Tibial artery (tissue), 4 donors: ENCODE measurements around the gene CEP104.

ENCODE experiments used
- DNase-seq, 2 donors: peaks; one replicate each; pipeline ENCODE4 v3.0.0-alpha.2; 2019
- H3K27ac ChIP-seq, 2 donors: fragments of 200-600 bp; sonication (generic) in 1 of 2; 1 replicate in 1 of 2; 2 replicates in 1 of 2; pipeline ENCODE4 v1.5.1; 2018 to 2019; ENCODE audit warnings: mild to moderate bottlenecking in 1 of 2
- H3K27me3 ChIP-seq, 2 donors: fragments of 200-600 bp; sonication (generic) in 1 of 2; one replicate each; pipeline versions ENCODE4 v1.5.1 to v1.6.0; 2016 to 2019
- H3K36me3 ChIP-seq, 3 donors: fragments of 200-600 bp; sonication (generic) in 2 of 3; one replicate each; pipeline ENCODE4 v1.5.1; 2016 to 2019; ENCODE audit warnings: mild to moderate bottlenecking in 2 of 3
- H3K4me1 ChIP-seq, 4 donors: fragments of 200-600 bp; sonication (generic) in 2 of 4; 1 replicate in 3 of 4; 2 replicates in 1 of 4; pipeline ENCODE4 v1.5.1; 2016 to 2019
- H3K4me3 ChIP-seq, 2 donors: fragments of 200-600 bp; sonication (generic) in 1 of 2; 1 replicate in 1 of 2; 2 replicates in 1 of 2; pipeline ENCODE4 v1.5.1; 2018 to 2019; ENCODE audit warnings: mild to moderate bottlenecking in 2 of 2
- H3K9me3 ChIP-seq, 3 donors: fragments of 200-600 bp; sonication (generic) in 1 of 3; one replicate each; pipeline ENCODE4 v1.5.1; 2016 to 2019
- intact Hi-C: fragments of 100-400 bp; cut with DNase I; formaldehyde crosslinking; loops from one replicate; pipeline ENCODE4 v1.15.0; 2023; ENCODE audit warnings: low total_unique reads
- TF ChIP-seq, protein P1 (sequence below), 2 experiments: fragments of 200-600 bp in 1 of 2; fragments of 450-650 bp in 1 of 2; IDR thresholded peaks; one replicate each; pipeline ENCODE4 v1.5.1; 2017 to 2019; ENCODE audit warnings: antibody characterized with exemption in 2 of 2, mild to moderate bottlenecking in 1 of 2, moderate library complexity in 1 of 2

Gene CEP104

DNA sequence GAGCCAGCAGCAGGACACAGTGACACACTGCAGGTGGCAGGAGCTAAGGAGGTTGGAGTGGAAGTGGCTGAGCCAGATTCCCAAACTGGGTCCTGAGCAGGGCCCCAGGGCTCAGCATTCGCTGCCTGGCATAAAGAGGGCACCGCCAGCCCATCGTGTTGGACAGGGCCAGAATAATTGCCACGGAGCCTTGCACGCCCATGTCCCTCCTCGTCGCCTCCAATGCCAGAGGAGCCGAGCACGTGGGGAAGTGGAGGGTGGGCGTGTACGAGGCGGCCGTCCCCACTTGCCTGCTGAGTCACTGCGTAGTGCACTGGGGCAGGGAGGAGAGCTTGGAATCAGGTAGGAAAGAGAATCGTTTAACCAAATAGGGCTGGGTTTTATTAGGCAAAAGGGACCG lies 34.6 kb downstream of the CEP104 start:
- H3K27me3 ChIP-seq = no peaks in the 10 kb centered on the region
- no peak overlapping the region for H3K27ac ChIP-seq
- TF ChIP-seq, protein P1, sequence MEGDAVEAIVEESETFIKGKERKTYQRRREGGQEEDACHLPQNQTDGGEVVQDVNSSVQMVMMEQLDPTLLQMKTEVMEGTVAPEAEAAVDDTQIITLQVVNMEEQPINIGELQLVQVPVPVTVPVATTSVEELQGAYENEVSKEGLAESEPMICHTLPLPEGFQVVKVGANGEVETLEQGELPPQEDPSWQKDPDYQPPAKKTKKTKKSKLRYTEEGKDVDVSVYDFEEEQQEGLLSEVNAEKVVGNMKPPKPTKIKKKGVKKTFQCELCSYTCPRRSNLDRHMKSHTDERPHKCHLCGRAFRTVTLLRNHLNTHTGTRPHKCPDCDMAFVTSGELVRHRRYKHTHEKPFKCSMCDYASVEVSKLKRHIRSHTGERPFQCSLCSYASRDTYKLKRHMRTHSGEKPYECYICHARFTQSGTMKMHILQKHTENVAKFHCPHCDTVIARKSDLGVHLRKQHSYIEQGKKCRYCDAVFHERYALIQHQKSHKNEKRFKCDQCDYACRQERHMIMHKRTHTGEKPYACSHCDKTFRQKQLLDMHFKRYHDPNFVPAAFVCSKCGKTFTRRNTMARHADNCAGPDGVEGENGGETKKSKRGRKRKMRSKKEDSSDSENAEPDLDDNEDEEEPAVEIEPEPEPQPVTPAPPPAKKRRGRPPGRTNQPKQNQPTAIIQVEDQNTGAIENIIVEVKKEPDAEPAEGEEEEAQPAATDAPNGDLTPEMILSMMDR (IDR thresholded peaks at IDR 0.05) = no peak
- H3K4me1 ChIP-seq = no peaks in the 10 kb centered on the region
- no peak overlapping the region for H3K4me3 ChIP-seq
- H3K9me3 ChIP-seq = no peaks in the 10 kb centered on the region
- intact Hi-C loops = no loop called here
- H3K36me3 ChIP-seq = peaks cover 58 to 100% (median 82%) of the 10 kb centered on the region in 3 donors
- peak in 1 of 2 donors; percentile 50 for DNase-seq

DNA sequence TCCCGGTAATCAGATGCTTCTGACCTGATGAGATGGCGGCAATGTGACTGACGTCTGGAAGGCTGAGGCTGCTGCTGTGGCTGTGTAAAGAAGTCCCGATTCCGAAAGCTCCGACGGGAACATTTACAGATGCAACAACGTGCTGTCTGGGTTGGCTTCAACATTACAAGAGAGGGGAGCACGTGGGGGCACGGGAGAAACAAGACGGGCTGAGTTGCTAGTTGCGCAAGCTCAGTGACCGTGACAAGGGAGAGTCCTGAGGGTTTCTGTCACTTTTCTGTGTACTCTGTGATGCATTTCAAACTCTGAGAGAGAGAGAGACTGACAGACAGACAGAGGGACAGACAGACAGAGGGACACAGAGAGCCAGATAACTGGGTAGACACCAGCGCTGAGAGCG lies 35.1 kb downstream of the CEP104 start:
- H3K36me3 ChIP-seq = peaks cover 53 to 98% (median 78%) of the 10 kb centered on the region in 3 donors
- intact Hi-C loops = no loop called here

DNA sequence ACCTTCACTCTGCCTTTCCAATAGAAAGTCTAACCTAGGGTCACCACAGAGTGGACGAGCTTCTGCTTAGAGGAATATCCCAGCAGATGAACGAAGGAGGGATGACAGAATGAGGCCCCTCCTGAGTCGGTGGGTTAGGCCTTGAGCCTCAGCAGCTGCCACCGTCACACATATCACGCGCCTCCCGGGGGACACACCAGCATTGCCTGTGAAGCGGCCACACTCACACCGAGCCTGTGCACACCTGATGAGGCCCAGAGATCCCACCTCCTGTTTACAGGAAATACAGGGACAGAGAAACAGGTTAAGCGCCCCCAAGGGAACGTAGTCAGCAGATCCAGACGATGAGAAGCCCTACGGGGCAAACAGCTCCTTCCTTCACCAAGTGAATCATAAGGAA lies 35.6 kb downstream of the CEP104 start:
- DNase-seq = peak in 1 of 2 donors; percentile 41
- Histone ChIP-seq H3K27me3 (no peaks in the 10 kb centered on the region), H3K36me3 (peaks cover 49 to 97% (median 75%) of the 10 kb centered on the region in 3 donors), H3K9me3 (no peaks in the 10 kb centered on the region), H3K4me3 (no peak overlapping the region), H3K4me1 (no peaks in the 10 kb centered on the region), H3K27ac (no peak overlapping the region)
- TF ChIP-seq, protein P1 (IDR thresholded peaks at IDR 0.05) = no peak
- intact Hi-C loops = no loop called here

More for the DNA sequence above, 35.1 kb downstream of the CEP104 start:
- Histone ChIP-seq H3K4me3 (no peak overlapping the region), H3K9me3 (no peaks in the 10 kb centered on the region), H3K4me1 (no peaks in the 10 kb centered on the region), H3K27ac (no peak overlapping the region), H3K27me3 (no peaks in the 10 kb centered on the region)
- TF ChIP-seq, protein P1 (IDR thresholded peaks at IDR 0.05) = no peak
- DNase-seq = peak in 1 of 2 donors; percentile 38

DNA sequence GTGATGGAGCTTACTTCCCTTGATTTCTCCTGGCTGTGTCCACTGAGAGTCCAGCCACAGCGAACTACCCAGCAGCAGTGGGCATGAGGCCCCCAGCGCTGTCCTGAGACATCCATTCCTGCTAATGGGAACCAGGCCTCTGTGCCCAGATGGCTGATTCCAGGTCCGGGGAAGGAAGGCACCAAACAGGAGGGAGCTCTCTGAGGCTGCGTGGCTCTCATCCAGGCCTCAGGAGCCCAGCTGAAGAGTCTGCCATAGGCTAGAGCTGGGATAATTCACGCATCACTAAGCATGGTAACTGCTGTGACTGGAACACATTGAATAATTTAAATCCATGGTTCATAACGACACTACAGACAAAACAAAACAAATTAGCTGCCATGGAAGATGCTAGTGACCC lies 36.0 kb downstream of the CEP104 start:
- intact Hi-C loops = no loop called here
- Histone ChIP-seq H3K4me3 (no peak overlapping the region), H3K4me1 (no peaks in the 10 kb centered on the region), H3K36me3 (peaks cover 47 to 97% (median 75%) of the 10 kb centered on the region in 3 donors), H3K27ac (no peak overlapping the region), H3K27me3 (no peaks in the 10 kb centered on the region), H3K9me3 (no peaks in the 10 kb centered on the region)
- TF ChIP-seq, protein P1 (IDR thresholded peaks at IDR 0.05) = no peak
- peak in 1 of 2 donors; percentile 44 for DNase-seq

DNA sequence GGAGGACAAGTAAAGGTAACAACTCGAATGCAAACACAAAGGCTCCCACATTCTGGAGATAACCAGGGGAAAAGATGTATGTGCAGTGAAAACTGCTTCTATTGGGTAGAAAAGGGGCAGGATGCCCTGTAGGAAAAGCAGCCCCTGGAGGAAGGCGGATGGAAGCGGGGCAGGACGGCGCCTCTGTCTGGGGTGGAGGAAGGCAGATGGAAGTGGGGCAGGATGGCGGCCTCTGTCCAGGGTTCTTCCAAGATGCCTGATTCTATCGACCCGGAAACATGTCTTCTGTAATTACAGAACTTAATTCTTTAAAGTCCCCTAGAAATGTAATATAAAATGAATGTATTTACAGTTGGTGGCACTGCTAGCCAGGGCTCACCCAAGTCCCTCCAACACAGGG lies 36.7 kb downstream of the CEP104 start:
- no peaks in the 10 kb centered on the region for H3K27me3 ChIP-seq
- intact Hi-C loops = no loop called here
- H3K4me1 ChIP-seq = no peaks in the 10 kb centered on the region
- H3K9me3 ChIP-seq = no peaks in the 10 kb centered on the region
- peak in 1 of 2 donors; percentile 3 for DNase-seq
- H3K36me3 ChIP-seq = peaks cover 49 to 97% (median 75%) of the 10 kb centered on the region in 3 donors
- TF ChIP-seq, protein P1 (IDR thresholded peaks at IDR 0.05) = no peak
- H3K4me3 ChIP-seq = no peak overlapping the region
- no peak overlapping the region for H3K27ac ChIP-seq

DNA sequence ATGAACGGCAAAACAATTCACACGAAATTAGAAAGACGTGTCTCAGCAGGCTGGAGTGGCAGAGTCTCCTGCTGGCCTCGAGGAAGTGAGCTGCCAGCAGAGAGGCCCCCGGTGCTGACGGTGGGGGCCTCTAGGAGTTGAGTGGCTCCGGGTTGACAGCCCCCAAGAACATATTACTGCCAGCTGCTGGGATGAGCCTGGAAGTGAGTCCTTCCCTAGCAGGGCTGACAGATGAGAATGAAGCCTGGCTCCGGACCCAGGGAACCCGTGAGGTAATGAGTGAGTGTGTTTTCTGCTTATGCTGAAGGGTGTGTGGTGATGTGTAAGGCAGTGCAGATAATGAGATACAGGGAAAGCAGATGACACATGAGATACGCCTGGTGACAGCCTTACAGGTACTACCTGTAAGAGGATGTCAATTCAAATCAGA lies 37.2 kb downstream of the CEP104 start:
- Histone ChIP-seq H3K4me1 (no peaks in the 10 kb centered on the region), H3K27me3 (no peaks in the 10 kb centered on the region), H3K4me3 (no peak overlapping the region), H3K27ac (no peak overlapping the region), H3K36me3 (peaks cover 55 to 97% (median 75%) of the 10 kb centered on the region in 3 donors), H3K9me3 (no peaks in the 10 kb centered on the region)
- peak in 1 of 2 donors; percentile 19 for DNase-seq
- TF ChIP-seq, protein P1 (IDR thresholded peaks at IDR 0.05) = no peak
- intact Hi-C loops = no loop called here
